ENCODE data around the gene ZDHHC17.

DNA sequence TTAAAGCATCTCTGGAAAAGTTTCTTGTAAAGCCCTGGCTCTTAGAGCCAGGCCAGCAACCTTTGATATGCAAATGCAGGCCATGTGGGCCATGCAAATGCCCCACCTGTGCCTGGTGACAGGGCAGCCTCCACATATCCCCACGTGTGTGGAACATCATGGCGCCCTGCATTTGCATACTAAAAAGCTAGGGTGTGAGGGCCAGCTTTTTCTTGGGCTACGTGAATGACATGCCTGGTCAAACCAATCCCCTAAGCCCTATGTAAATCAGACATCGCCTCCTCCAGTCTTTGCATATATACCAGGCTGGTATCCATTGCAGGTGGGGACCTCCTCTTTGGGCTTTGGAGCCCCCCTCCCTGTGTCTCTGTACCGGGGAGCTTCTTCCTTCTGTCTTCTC is 108.5 kb downstream of the ZDHHC17 start:
- TF ChIP-seq, protein P1, sequence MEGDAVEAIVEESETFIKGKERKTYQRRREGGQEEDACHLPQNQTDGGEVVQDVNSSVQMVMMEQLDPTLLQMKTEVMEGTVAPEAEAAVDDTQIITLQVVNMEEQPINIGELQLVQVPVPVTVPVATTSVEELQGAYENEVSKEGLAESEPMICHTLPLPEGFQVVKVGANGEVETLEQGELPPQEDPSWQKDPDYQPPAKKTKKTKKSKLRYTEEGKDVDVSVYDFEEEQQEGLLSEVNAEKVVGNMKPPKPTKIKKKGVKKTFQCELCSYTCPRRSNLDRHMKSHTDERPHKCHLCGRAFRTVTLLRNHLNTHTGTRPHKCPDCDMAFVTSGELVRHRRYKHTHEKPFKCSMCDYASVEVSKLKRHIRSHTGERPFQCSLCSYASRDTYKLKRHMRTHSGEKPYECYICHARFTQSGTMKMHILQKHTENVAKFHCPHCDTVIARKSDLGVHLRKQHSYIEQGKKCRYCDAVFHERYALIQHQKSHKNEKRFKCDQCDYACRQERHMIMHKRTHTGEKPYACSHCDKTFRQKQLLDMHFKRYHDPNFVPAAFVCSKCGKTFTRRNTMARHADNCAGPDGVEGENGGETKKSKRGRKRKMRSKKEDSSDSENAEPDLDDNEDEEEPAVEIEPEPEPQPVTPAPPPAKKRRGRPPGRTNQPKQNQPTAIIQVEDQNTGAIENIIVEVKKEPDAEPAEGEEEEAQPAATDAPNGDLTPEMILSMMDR (IDR thresholded peaks at IDR 0.05), result no peak
- no peak for TF ChIP-seq ZFX (IDR thresholded peaks at IDR 0.05; ENCODE audit: borderline replicate concordance)
